Superior temporal gyrus (tissue), 1 donor: ENCODE results near the gene VIPR2.
"Not testable (repeated sequence)": the region's sequence is repeated elsewhere in the genome, so short reads cannot be mapped to it uniquely, and the experiment has no call there.

Experiments used
- DNase-seq: peaks from one replicate; pipeline ENCODE4 v3.0.0-alpha.2; 2016; ENCODE audit errors: extremely low spot score

The VIPR2 gene

GRCh38 chr7:158994687-158995086 is 150.0 kb downstream of the VIPR2 start:
- no peak for DNase-seq

GRCh38 chr7:158993591-158993990 is 151.1 kb downstream of the VIPR2 start:
- DNase-seq, result no peak

- DNase-seq, result no peak
These were observed 151.9 kb downstream of the VIPR2 start for GRCh38 chr7:158992759-158993158.

GRCh38 chr7:158991824-158992621 is 152.6 kb downstream of the VIPR2 start:
- no peak for DNase-seq

GRCh38 chr7:158988996-158989395 is 155.7 kb downstream of the VIPR2 start:
- no peak for DNase-seq

- DNase-seq, result no peak
These were observed 156.3 kb downstream of the VIPR2 start for GRCh38 chr7:158988302-158988862.

GRCh38 chr7:158987691-158988090 is 157.0 kb downstream of the VIPR2 start:
- no peak for DNase-seq

GRCh38 chr7:158985583-158985982 is 159.1 kb downstream of the VIPR2 start:
- DNase-seq, result no peak

- DNase-seq, result not testable (repeated sequence)
These were observed 160.7 kb downstream of the VIPR2 start for GRCh38 chr7:158984007-158984406.

GRCh38 chr7:158982080-158982479 is 162.6 kb downstream of the VIPR2 start:
- not testable (repeated sequence) for DNase-seq

GRCh38 chr7:158979635-158980351 is 164.9 kb downstream of the VIPR2 start:
- no peak for DNase-seq

- DNase-seq, result no peak
These were observed 165.6 kb downstream of the VIPR2 start for GRCh38 chr7:158979023-158979529.
